WI38 (cell line): ENCODE data around the gene AATK.

Experiments
- H3K4me3 ChIP-seq: 2 replicates; pipeline ENCODE4 v1.5.1; 2011; ENCODE audit warnings: low read depth, mild to moderate bottlenecking, control low read depth, low read length
- TF ChIP-seq, protein P1 (sequence below): IDR thresholded peaks from 2 replicates; pipeline ENCODE4 v1.5.1; 2012; ENCODE audit warnings: low read depth, mild to moderate bottlenecking, control low read depth, low read length

The AATK gene

DNA sequence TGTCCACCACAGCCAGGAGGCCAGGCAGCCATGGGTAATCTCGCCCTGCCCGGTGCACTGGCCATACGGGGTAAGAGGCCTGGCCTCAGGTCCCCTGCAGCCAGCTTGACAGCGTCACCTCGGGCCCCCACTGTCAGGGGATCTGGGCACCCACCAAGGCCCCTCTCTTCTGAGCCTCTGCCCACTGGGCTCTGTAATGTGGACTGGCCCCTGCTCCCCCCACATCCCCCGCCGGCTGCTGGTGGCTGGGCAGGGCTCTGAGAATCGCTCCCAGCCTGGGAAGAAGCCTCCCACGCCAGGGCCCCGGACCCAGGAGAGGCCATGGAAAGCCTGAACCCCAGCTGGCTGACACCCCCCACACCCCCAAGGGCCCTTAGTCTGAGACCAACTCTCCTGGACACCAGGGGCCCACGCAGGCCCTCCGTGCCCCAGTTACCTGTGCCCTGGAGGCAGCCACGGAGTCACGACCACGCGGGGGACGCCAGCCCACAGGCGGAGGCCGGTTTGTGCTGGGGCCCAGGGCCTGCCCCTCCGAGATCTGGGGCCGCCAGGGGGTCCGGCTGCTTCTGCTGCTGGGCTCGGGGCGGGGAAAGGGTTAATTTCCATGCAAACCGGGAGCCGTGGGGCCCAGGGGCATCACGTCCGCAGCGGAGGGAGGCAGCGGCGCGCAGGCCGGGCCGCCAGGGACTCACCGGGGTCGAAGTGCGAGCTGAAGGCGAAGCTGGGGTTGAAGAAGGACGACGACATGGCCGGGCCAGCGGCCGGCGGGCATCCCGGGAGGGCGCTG is 582 bp downstream of the AATK start, which contains the start of gene PVALEF:
Gene PVALEF (plus strand): TSS at position 262 of the 787 bp plus-strand sequence. CDS start 15,720 bp downstream, outside the sequence.
- H3K4me3 ChIP-seq: no peak within 1 kb of the TSS

DNA sequence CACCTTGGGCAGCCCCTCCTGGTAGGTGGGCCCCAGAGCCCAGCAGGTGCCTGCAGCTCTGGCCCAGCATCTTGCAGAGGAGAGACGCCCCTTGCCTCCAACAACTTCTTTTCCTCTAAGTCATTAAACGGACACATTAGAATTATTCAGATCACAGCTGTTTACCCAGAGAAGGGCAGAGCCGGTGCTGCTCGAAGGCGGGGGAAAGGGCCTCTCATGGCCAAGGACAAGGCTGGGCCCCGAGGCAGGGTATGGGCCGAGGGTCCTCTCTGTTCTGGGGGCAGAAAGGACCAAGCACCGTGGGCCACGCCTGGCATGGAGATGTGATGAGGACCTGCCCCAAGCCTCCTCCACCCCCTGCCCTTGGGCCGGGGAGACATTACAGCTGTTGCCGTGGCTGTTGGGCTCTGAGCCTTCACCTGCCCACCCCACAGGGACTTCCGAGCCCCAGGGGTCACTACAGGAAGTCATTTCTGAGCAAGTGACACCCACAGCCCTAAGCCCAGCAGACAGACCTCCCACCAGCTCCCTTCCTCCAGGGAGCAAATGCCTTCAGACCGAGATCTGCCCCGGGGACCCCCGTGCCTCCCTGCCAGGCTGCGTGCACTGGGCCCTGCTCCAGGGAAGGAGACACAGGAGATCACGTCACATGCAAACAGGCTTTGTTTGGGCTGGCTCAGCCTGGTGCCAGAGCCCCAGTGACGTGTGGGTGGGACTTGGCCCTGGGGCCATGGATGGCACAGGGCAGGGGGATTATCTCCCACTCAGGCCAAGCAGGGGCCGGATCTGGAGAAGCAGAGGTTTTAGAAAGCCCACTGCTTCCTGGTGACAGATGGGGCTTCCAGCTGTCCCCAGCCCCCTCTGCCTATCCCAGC is 1.4 kb downstream of the AATK start:
- H3K4me3 ChIP-seq: no peak overlapping the region
- TF ChIP-seq, protein P1, sequence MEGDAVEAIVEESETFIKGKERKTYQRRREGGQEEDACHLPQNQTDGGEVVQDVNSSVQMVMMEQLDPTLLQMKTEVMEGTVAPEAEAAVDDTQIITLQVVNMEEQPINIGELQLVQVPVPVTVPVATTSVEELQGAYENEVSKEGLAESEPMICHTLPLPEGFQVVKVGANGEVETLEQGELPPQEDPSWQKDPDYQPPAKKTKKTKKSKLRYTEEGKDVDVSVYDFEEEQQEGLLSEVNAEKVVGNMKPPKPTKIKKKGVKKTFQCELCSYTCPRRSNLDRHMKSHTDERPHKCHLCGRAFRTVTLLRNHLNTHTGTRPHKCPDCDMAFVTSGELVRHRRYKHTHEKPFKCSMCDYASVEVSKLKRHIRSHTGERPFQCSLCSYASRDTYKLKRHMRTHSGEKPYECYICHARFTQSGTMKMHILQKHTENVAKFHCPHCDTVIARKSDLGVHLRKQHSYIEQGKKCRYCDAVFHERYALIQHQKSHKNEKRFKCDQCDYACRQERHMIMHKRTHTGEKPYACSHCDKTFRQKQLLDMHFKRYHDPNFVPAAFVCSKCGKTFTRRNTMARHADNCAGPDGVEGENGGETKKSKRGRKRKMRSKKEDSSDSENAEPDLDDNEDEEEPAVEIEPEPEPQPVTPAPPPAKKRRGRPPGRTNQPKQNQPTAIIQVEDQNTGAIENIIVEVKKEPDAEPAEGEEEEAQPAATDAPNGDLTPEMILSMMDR: no peak

More for the DNA sequence above, 582 bp downstream of the AATK start, which contains the start of gene PVALEF:
- TF ChIP-seq, protein P1: no peak

DNA sequence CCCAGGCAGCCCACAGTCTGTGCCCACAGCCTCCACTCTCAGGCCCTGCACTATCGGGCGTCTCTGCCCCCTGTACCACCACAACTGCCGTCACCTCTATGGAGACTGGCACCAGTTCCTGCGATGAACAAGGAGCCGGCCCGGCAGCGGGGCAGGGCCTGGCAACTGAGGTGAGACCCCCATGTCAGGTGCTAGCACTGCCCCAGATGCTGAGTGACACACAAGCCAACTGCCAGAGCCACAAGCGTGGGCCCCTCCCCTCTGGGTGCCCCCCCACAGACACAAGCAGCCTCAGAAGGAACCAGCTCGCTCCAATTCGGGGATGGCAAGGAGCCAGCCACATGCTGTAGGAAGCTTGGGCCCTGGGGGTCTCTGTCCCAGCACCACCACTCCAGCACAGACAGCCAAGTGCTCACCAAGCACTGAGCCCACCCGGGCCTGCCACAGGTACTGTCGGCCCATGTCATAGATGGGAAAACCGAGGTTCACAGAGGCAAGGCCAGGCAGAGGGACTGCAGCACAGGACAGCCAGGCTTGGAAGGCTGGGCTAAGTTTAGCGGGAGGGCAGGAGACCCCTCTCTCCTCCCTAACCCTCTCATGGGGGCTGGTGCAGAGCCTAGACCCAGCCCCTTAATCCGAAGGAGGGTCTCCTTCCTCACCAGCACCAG is 2.2 kb downstream of the AATK start:
- TF ChIP-seq, protein P1: no peak
- H3K4me3 ChIP-seq: no peak overlapping the region

DNA sequence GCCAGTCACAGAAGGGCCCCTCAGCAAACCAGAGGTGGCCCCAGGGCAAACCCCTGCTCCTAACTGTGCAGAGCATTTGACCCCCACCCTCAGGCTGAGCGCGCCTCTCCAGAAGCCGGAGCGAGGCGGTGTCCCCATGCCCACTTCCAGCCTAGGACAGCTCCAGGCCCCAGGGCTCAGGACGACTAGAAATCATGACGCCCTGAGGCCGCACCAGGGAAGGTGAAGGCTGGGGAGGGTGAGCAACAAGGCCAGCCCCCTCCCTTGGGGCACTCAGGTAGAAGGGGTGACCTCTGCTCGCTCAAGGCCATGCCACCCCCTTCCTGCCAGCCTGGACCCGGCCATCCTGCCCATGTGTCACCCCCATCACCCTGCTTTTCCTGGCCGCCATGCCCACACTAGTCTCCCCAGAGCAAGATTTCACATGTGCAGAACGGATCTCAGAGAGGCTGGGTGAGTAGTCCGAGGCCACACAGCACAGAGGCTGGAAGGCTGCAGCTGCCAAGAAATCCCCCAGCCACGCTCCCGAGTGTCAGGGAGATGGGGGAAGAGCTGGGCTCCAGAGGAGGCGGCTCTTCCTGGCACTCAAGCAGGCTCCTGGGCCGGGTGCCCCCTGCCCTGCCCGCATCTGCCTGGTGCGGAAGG is 2.8 kb downstream of the AATK start:
- TF ChIP-seq, protein P1: no peak
- no peak overlapping the region for H3K4me3 ChIP-seq

DNA sequence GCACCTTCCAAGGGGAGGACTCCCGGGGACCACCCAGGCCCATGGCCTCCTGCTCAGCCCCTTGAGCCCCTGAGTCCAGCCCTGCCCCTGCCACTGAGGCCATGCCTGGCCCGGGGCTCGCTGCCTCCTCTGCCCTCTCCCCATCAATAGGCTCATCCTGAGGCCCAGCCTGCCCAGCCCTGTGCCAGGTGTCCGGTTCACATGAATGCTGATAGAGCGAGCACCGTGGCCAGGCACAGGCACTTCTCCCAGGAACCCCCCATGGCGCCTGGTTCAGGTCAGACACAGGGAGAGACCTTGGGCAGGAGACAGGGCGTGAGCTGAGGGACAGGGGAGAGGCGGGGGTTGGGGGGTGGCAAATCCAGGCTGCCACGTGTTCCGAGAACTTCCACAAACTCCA is 3.5 kb downstream of the AATK start:
- no peak overlapping the region for H3K4me3 ChIP-seq
- TF ChIP-seq, protein P1: no peak

DNA sequence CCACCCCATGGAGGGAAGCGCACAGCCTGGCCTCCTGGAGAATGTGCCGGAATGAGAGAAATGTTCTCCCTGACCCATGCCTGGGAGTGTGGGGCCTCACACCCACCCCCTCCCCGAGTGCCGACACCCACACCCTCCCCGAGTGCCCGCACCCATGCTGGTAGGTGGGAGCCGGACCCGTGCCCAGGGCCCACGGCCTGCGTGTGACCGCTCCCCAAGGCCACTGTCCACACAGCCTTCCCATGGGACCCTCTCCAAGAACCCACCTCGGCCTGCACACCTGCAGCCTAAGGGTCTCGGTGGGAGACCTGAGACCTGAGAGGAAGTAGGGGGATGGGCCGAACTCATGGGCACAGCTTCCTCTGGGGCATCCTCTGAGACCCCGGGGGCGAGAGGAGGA is 4.0 kb downstream of the AATK start:
- no peak overlapping the region for H3K4me3 ChIP-seq
- TF ChIP-seq, protein P1: no peak
